ENCODE data around the gene GART. TPM values are rescaled to one million over a fixed set of nuclear protein-coding genes. Genes with fewer than 3 reads are reported as not detected.

Gene GART
- total and polyA plus RNA-seq, 2 of the 4 experiments (the other 2 are of a cell fraction): 29.9 to 73.8 TPM

- no peak for TF ChIP-seq RCOR1 (IDR thresholded peaks at IDR 0.05; ENCODE audit: insufficient replicate concordance, low read length)
Measured at GRCh38 chr21:33578959-33579542, 37.1 kb upstream of the GART start (continued).

GRCh38 chr21:33578214-33578613 is 36.3 kb upstream of the GART start:
- no peak overlapping the region for H2AK5ac ChIP-seq (ENCODE audit: low read depth, low read length)
- DNase-seq (peak; percentile 76), ATAC-seq (ENCODE audit: low read depth) (peak; percentile 52; the same call in 1 of the 2 replicates)
- no CpG with 5 or more reads among the region's 2 CpGs for WGBS, 2 experiments (ENCODE audit: extremely low coverage in 2 of 2, insufficient read length in 1 of 2)
- no TSS peak for BruUV-seq (replicated peaks)
- peaks cover 2% of the 10 kb centered on the region; the same call in 1 of the 2 replicates for H3K4me1 ChIP-seq (ENCODE audit: control insufficient read depth, insufficient read depth, low read length)
- no peak overlapping the region for H4K8ac ChIP-seq (ENCODE audit: low read depth in 2 of 2, low read length in 2 of 2)
- H3K4ac ChIP-seq (ENCODE audit: low read depth, low read length): no peak overlapping the region
- no peaks in the 10 kb centered on the region for H3K27me3 ChIP-seq (ENCODE audit: control insufficient read depth, insufficient read depth, low read length)
- ChIA-PET CTCF (no interaction called here), POLR2A (ENCODE audit: unreplicated experiment) (no interaction called here)
- H4K91ac ChIP-seq (ENCODE audit: insufficient read depth, low read depth, low read length): no peak overlapping the region
- H3K4me3 ChIP-seq (ENCODE audit: insufficient read depth, low read depth, low read length): no peak overlapping the region
- no peak overlapping the region for H3K4me2 ChIP-seq (ENCODE audit: low read depth, low read length)
- H4K5ac ChIP-seq (ENCODE audit: low read depth, low read length): no peak overlapping the region
- H3K56ac ChIP-seq (ENCODE audit: extremely low read depth, insufficient read depth, low read length): no peak overlapping the region
- H2BK15ac ChIP-seq (ENCODE audit: low read depth, low read length): no peak overlapping the region
- dilution Hi-C loops (cut with HindIII; ENCODE audit: low sequenced_read_pairs, unreplicated experiment) (no loop called here), intact Hi-C loops (cut with micrococcal nuclease) (no loop called here), in situ Hi-C loops (cut with MboI; ENCODE audit: low sequenced_read_pairs) (no loop called here)
- H3K18ac ChIP-seq (ENCODE audit: low read depth, low read length): no peak overlapping the region
- H2AFZ ChIP-seq (replicated peaks; ENCODE audit: low read length, poor library complexity): no peak overlapping the region
- H4K20me1 ChIP-seq (ENCODE audit: insufficient read depth, low read length): peaks cover 21% of the 10 kb centered on the region
- H3K79me1 ChIP-seq (ENCODE audit: low read depth in 1 of 2, low read length in 2 of 2): peaks cover 0 to 28% of the 10 kb centered on the region in 2 experiments; a peak in 2 of 4 replicates
- no peak overlapping the region for H2BK120ac ChIP-seq (ENCODE audit: low read depth, low read length)
- peaks cover 30% of the 10 kb centered on the region for H3K36me3 ChIP-seq (ENCODE audit: control insufficient read depth, insufficient read depth, low read length)
- no peak overlapping the region for H3K14ac ChIP-seq (replicated peaks; ENCODE audit: low read depth, low read length)
- no peak overlapping the region for H2AK9ac ChIP-seq (replicated peaks; ENCODE audit: low read depth, low read length, poor library complexity)
- H2BK5ac ChIP-seq (ENCODE audit: low read depth, low read length, poor library complexity, severe bottlenecking): no peak overlapping the region
- TF ChIP-seq FOS (IDR thresholded peaks at IDR 0.05; ENCODE audit: low read depth, low read length) (no peak), CTCF (conservative IDR thresholded peaks at IDR 0.05; ENCODE audit: low read depth, low read length) (no peak), RAD21 (IDR thresholded peaks at IDR 0.05; ENCODE audit: low read length) (no peak), CEBPB (IDR thresholded peaks at IDR 0.05; ENCODE audit: low read depth, low read length) (peak; percentile 48; the same call in 1 of the 2 replicates), BHLHE40 (IDR thresholded peaks at IDR 0.05; ENCODE audit: low read depth, low read length) (no peak), NFE2L2 (IDR thresholded peaks at IDR 0.05; ENCODE audit: low read depth, low read length) (no peak), CHD1 (IDR thresholded peaks at IDR 0.05; ENCODE audit: low read depth, low read length) (no peak), RFX5 (IDR thresholded peaks at IDR 0.05; ENCODE audit: low read depth, low read length) (no peak)
- no peak overlapping the region for H3K27ac ChIP-seq (ENCODE audit: insufficient read depth, low read length)
- H3K9me3 ChIP-seq (ENCODE audit: control insufficient read depth, insufficient read depth, low read length): no peaks in the 10 kb centered on the region
- no peak overlapping the region for H2BK20ac ChIP-seq (ENCODE audit: low read depth, low read length)
- H3K23ac ChIP-seq (ENCODE audit: low read depth, low read length): no peak overlapping the region
- H3K9me1 ChIP-seq (ENCODE audit: insufficient read depth, low read length): no peaks in the 10 kb centered on the region
- H3K9ac ChIP-seq (ENCODE audit: low read depth, low read length): no peak overlapping the region

Data from IMR-90 (cell line).